Fibroblast of the aortic adventitia (primary cell): ENCODE measurements around the gene ELF1. TPM values are rescaled to one million over a fixed set of nuclear protein-coding genes. Genes with fewer than 3 reads are reported as not detected.

Experiments
- DNase-seq: peaks from one replicate; pipeline ENCODE4 v3.0.0-alpha.2; 2010; ENCODE audit warnings: low read depth
- H3K4me3 ChIP-seq: 2 replicates; pipeline ENCODE4 v1.5.1; 2011; ENCODE audit warnings: low read depth, mild to moderate bottlenecking, control low read depth, low read length, moderate library complexity
- CTCF ChIP-seq: IDR thresholded peaks from 2 replicates; pipeline ENCODE4 v1.5.1; 2011; ENCODE audit warnings: mild to moderate bottlenecking, low read length, control low read depth, inconsistent platforms; ENCODE audit not compliant: insufficient read depth
- total RNA-seq: library from RNA; depleted of rRNA; stranded (reverse); fragments of >200 nt; gene quantifications from 2 replicates; pipeline ENCODE4 v1.2.3, GENCODE V29; 2012; ENCODE audit warnings: low replicate concordance

ELF1 gene
- total RNA-seq, 1 donor, result 47.0 TPM

DNA sequence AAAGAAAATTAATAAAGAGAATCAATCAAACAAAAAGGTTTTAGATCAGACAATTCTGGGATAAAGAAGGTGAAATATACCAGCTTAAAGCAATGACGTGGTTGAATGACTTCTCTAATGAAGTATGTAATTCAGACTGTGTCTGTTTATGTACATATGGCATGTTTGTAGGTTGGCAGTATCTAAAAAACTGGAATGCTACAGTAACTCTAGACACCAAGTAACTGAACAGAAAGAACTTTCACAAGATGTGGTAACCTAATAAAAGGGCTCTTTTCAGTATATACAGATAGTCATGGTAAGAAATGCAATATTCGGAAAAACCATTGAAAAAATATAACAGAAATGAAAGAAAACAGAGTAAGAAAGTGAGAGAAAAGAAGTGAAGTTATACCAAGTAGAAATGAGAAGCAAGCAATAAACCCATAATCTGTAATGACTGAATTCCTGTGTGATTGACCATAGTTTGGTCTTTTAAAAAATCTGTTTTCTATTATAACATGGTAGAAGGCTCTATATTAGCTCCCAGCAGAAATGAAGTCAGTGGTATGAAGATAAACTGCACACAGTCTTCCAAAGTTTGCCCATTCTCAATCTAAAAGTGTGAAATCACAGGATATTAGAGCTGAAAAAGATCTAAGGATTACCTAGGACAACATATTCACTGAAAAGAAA is 31.4 kb downstream of the ELF1 start:
- no peak for DNase-seq
- no peak for TF ChIP-seq CTCF

GRCh38 chr13:40986101-40986856 is 32.8 kb downstream of the ELF1 start:
- H3K4me3 ChIP-seq, result no peak overlapping the region
- DNase-seq, result peak; percentile 59
- no peak for TF ChIP-seq CTCF

More for the DNA sequence above, 31.4 kb downstream of the ELF1 start:
- no peak overlapping the region for H3K4me3 ChIP-seq

DNA sequence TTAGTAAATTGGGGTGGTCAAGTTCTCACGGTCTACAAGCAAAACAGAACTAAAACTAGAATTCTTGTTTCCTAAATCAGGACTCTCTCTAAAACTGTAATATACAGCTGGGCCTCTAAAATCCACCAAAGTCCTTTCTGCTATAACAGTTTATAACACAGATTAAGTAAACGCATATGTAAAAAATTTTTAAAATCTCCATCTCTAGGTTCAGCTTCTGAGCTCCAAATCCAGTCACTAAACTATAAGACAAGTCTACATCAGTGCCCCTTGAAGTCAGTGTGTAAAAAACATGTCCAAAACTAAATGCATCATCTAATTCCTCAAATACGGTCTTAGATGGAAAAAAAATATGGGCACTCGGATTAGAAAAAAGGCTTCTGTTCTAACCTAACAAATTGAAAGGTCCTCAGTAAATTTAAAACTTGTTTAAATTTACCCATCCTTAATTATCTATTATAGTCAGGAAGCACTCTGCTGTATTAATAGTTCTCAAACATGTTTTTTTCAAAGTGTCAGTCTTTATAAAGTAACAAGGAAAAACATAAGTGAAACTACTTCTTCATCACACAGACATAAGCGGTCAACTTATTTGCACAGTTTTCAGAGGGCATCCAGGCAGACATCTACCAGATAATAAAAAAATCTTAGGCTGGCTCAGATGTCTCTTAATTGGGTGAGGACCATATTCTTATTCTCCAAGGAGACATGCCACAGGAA is 33.6 kb downstream of the ELF1 start:
- TF ChIP-seq CTCF, result no peak
- no peak for DNase-seq
- H3K4me3 ChIP-seq, result no peak overlapping the region

- peak overlapping the region; percentile 43 for H3K4me3 ChIP-seq
- peak; percentile 54 for DNase-seq
- TF ChIP-seq CTCF, result no peak
These were observed 34.3 kb downstream of the ELF1 start for GRCh38 chr13:40984668-40985366.

DNA sequence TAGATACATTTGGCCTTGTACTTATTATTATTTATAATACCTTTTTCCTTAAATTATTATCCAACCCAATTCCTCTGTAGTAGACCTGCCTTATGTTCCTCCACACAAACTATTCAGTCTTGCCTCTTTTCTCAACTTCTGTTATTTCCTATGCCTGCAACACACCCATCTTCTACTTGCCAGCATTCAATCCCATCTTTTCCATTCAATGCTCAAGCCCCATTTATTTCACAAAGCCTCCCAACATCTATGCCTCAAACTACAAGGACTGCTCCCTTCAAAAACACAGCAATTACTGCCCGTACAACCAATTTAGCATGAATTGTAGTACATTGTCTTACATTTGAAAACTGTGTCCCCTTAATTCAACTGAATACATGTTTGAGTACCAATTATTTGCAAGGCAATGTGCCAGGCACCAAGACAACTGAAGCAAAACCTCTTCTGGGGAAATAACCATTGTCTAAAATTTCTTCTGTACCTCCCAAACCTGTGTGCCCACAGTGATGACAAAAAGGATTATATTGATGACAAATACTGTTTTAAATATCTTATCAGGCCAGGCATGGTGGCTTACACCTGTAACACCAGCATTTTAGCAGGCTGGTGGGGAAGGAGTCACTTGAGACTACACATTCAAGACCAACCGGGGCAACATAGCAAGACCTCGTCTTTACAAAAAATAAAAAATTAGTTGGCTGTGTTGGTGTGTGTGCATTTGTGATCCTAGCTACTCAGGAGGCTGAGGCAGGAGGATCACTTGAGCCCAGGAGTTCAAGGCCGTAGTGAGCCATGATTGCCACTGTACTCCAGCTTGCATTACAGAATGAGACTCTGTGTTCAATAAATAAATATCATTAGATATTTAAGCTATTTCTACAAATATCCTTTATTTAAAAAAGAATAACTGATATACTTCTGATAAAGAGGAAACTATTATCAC is 35.1 kb downstream of the ELF1 start:
- H3K4me3 ChIP-seq, result peak overlapping the region; percentile 43
- TF ChIP-seq CTCF, result no peak
- DNase-seq, result peak; percentile 19
